ENCODE results near the gene PTH1R.

DNA sequence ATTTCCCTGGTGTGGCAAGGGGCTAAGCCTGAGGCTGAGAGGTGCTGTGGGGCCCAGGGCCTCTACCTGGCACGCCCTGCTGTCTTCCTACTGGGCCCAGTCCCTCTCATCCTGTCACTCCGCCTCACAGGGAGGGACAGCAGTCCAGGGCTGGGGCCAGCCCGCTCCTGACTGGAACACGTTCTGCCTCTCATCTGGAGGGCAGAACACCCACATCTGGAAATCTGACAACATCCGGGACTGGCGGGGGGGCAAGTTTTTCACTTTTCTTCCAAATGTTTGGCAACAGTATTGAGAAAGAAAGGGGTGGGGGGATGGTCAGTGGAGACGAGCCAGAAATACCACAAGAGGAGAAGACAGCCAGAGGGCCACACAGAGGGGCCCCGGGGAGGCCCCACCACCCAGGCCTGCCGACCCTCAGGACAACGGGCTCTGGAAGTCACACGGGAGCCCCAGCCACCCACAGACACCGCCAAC lies 12.5 kb upstream of the PTH1R start:
- TF ChIP-seq, protein P1, sequence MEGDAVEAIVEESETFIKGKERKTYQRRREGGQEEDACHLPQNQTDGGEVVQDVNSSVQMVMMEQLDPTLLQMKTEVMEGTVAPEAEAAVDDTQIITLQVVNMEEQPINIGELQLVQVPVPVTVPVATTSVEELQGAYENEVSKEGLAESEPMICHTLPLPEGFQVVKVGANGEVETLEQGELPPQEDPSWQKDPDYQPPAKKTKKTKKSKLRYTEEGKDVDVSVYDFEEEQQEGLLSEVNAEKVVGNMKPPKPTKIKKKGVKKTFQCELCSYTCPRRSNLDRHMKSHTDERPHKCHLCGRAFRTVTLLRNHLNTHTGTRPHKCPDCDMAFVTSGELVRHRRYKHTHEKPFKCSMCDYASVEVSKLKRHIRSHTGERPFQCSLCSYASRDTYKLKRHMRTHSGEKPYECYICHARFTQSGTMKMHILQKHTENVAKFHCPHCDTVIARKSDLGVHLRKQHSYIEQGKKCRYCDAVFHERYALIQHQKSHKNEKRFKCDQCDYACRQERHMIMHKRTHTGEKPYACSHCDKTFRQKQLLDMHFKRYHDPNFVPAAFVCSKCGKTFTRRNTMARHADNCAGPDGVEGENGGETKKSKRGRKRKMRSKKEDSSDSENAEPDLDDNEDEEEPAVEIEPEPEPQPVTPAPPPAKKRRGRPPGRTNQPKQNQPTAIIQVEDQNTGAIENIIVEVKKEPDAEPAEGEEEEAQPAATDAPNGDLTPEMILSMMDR (IDR thresholded peaks at IDR 0.05): no peak
- TF ChIP-seq POLR2A (IDR thresholded peaks at IDR 0.05; ENCODE audit: low read depth): no peak
- TF ChIP-seq POLR2AphosphoS5 (IDR thresholded peaks at IDR 0.05): no peak

Measured in esophagus muscularis mucosa (tissue), 3 donors.